Loucy (cell line): ENCODE data around the gene MPZL3.
A peak's percentile ranks its signal among the peaks of the same experiment; 100 is the strongest.

Experiments
- H2AFZ ChIP-seq: fragments of 200-600 bp; sonication (generic); 2 replicates; pipeline ENCODE4 v1.6.0; 2016; ENCODE audit warnings: antibody characterized with exemption, mild to moderate bottlenecking, low read length, moderate library complexity
- H3F3A ChIP-seq: fragments of 200-600 bp; 2 replicates; pipeline ENCODE4 v1.6.0; 2016; ENCODE audit warnings: antibody characterized with exemption, low read depth, mild to moderate bottlenecking
- H3K27me3 ChIP-seq: fragments of 200-600 bp; sonication (generic); 2 replicates; pipeline ENCODE4 v1.6.1; 2014; ENCODE audit warnings: low read length, mild to moderate bottlenecking; ENCODE audit not compliant: insufficient read depth, poor library complexity, severe bottlenecking
- H3K36me3 ChIP-seq: fragments of 200-600 bp; sonication (generic); 2 replicates; pipeline ENCODE4 v1.6.1; 2016; ENCODE audit warnings: low read length; ENCODE audit not compliant: insufficient read depth
- H3K4me1 ChIP-seq: fragments of 200-600 bp; sonication (generic); 2 replicates; pipeline ENCODE4 v1.5.1; 2014; ENCODE audit warnings: low read length, mild to moderate bottlenecking; ENCODE audit not compliant: insufficient read depth, poor library complexity, severe bottlenecking
- H3K4me2 ChIP-seq: fragments of 200-600 bp; sonication (generic); 2 replicates; pipeline ENCODE4 v1.6.0; 2014; ENCODE audit warnings: antibody characterized with exemption, low read length, low read depth, mild to moderate bottlenecking; ENCODE audit not compliant: poor library complexity, severe bottlenecking
- H3K4me3 ChIP-seq: fragments of 200-600 bp; sonication (generic); 2 replicates; pipeline ENCODE4 v1.5.1; 2014; ENCODE audit warnings: low read length, mild to moderate bottlenecking, mixed read lengths; ENCODE audit not compliant: poor library complexity, severe bottlenecking
- H3K79me2 ChIP-seq: fragments of 200-600 bp; sonication (generic); 2 replicates; pipeline ENCODE4 v1.6.1; 2014; ENCODE audit warnings: low read length; ENCODE audit not compliant: insufficient read depth
- H3K9ac ChIP-seq: fragments of 200-600 bp; sonication (generic); 2 replicates; pipeline ENCODE4 v1.6.0; 2014; ENCODE audit warnings: mild to moderate bottlenecking, low read depth, low read length, moderate library complexity; ENCODE audit not compliant: poor library complexity, severe bottlenecking
- H3K9me2 ChIP-seq: fragments of 200-600 bp; sonication (generic); replicated peaks from 2 replicates; pipeline ENCODE4 v1.6.1; 2016; ENCODE audit warnings: low read depth, low read length, mixed read lengths
- H3K9me3 ChIP-seq: fragments of 200-600 bp; sonication (generic); 2 replicates; pipeline ENCODE4 v1.6.1; 2014; ENCODE audit warnings: mild to moderate bottlenecking, antibody characterized with exemption, low read length, low read depth; ENCODE audit not compliant: insufficient read depth
- H4K20me1 ChIP-seq: fragments of 200-600 bp; sonication (generic); 2 replicates; pipeline ENCODE4 v1.6.0; 2014; ENCODE audit warnings: antibody characterized with exemption, low read length, mild to moderate bottlenecking; ENCODE audit not compliant: insufficient read depth, poor library complexity, severe bottlenecking
- EZH2phosphoT487 ChIP-seq: fragments of 200-600 bp; IDR thresholded peaks from 2 replicates; pipeline ENCODE4 v1.6.1; 2018; ENCODE audit warnings: antibody characterized with exemption, mild to moderate bottlenecking, moderate library complexity, borderline replicate concordance
- TF ChIP-seq, protein P1 (sequence below): fragments of 200-600 bp; sonication (generic); conservative IDR thresholded peaks from 2 replicates; pipeline ENCODE4 v1.5.1; 2014; ENCODE audit warnings: mild to moderate bottlenecking, antibody characterized with exemption, low read length

Gene MPZL3

DNA sequence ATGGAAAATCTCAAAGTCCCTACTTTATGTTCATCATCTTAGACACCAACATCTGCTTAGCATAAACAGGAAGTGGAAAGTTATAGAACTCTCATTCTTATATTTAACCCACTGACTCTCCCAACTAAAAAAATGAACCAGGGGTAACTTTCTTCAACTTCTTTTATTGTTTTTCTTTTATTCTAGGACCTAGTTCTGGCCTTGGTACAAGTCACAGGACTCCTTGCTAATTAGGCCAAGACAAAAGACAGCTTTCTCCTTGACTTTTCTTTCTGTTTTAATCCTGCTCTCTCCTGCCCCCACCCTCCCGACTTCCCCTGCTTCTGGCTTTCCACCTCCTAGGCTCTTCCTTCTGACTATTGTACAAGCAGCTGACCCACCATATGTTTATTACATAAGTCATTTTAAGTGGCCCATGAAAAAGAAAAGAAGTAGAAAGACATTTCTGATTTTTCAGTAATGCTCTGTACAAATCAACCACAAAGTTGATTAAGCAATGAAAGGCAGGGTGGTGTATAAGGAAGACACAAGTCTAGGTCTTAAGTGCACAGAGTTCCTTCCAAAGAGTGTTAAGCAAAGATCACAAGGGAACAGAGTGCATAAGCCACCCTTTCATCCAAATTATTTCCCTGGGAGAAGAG, 45.7 kb downstream of the MPZL3 start:
- Histone ChIP-seq H3K4me2 (peak overlapping the region; percentile 19), H2AFZ (peak overlapping the region; percentile 88), H3K79me2 (no peaks in the 10 kb centered on the region), H3K9me2 (no peaks in the 10 kb centered on the region), H3K27me3 (peaks cover 8% of the 10 kb centered on the region), H3K9me3 (no peaks in the 10 kb centered on the region), H3K36me3 (no peaks in the 10 kb centered on the region), H3F3A (no peaks in the 10 kb centered on the region), H3K4me1 (peaks cover 20% of the 10 kb centered on the region), H3K4me3 (no peak overlapping the region), H4K20me1 (no peaks in the 10 kb centered on the region), H3K9ac (no peak overlapping the region)
- TF ChIP-seq EZH2phosphoT487 = no peak
- TF ChIP-seq, protein P1, sequence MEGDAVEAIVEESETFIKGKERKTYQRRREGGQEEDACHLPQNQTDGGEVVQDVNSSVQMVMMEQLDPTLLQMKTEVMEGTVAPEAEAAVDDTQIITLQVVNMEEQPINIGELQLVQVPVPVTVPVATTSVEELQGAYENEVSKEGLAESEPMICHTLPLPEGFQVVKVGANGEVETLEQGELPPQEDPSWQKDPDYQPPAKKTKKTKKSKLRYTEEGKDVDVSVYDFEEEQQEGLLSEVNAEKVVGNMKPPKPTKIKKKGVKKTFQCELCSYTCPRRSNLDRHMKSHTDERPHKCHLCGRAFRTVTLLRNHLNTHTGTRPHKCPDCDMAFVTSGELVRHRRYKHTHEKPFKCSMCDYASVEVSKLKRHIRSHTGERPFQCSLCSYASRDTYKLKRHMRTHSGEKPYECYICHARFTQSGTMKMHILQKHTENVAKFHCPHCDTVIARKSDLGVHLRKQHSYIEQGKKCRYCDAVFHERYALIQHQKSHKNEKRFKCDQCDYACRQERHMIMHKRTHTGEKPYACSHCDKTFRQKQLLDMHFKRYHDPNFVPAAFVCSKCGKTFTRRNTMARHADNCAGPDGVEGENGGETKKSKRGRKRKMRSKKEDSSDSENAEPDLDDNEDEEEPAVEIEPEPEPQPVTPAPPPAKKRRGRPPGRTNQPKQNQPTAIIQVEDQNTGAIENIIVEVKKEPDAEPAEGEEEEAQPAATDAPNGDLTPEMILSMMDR = no peak

DNA sequence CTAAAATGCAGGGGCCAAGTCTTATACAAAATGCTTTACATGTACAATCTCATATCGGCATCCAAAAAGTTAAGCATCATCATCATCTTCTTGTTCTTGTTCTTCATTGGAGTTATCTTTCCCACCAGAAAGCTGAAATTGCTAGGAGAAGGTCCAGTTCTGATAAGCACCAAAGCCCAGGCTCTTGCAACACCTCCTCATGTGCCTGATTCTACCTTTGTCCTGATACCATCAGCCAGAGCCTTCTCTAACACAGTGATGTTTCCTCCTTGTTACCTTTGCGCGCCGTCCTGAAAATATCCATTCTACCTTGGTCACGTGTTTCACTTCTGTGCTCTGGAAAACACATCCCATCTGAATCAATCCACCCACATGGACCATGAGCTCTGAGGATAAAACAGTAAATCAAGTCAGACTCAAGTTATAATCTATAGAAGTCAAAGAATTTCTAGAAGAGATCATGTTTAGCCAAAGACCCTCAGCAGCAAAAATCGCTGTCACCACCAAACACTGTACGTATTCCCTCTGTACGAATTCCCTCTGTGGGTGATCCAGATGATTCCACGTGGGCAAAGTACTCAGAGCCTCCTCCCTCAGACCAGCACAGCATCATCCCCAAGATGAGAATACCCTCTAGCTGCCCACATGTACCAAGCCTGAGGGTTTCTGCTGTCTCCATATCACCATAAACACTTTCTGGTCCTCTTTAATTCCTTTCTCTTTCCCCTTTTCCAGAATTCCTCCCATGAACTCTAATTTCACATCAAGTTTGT, 46.4 kb downstream of the MPZL3 start:
- H4K20me1 ChIP-seq = no peaks in the 10 kb centered on the region

DNA sequence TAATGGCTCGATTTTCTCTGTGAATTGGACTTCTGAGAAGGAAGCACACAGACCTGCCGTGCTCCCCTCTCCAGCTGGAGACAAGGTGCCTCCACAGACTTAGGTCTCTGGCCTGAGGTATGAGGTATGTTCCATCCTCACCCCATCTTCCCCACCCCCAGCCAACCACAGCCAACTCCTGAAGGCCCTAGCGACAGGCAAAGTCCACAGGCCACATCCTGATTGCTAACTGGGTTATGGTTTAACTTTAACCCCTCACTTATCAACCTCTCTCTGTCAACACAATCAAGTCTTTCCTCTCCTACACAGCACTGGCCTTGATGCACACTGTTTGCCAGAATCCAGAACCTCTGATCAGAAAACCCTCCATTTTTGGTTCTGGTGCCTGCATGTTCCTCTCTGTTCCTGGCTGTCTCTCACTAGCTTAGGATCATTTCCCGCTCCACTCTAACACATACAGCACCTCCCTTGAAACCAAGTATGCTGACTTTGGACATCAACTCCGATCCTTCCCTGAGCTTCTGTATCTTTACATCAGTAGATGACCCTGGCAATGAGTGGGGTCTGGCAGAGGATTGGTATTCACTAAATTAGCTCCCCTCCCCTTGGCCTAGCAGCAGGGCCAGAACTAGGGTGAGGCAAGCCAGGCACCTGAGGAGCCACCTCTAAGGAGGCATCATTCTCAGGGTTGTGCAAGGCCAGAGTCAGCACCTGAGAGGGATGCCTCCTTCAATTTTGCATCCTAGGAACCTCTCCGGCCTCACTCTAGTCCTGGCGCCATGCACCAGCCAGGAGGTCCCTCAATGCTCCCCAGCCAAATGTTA, 49.4 kb downstream of the MPZL3 start:
- no peak overlapping the region for H3K4me3 ChIP-seq
- no peak overlapping the region for H3K9ac ChIP-seq
- TF ChIP-seq, protein P1 = no peak
- TF ChIP-seq EZH2phosphoT487 = no peak
- H3K27me3 ChIP-seq = no peaks in the 10 kb centered on the region
- H3K9me2 ChIP-seq = no peaks in the 10 kb centered on the region
- no peaks in the 10 kb centered on the region for H3F3A ChIP-seq
- H2AFZ ChIP-seq = peak overlapping the region; percentile 19; the same call in 1 of the 2 replicates
- H3K9me3 ChIP-seq = no peaks in the 10 kb centered on the region
- H4K20me1 ChIP-seq = no peaks in the 10 kb centered on the region
- no peaks in the 10 kb centered on the region for H3K36me3 ChIP-seq
- peak overlapping the region; percentile 28 for H3K4me2 ChIP-seq
- peaks cover 20% of the 10 kb centered on the region for H3K4me1 ChIP-seq
- no peaks in the 10 kb centered on the region for H3K79me2 ChIP-seq

More for the DNA sequence above, 46.4 kb downstream of the MPZL3 start:
- Histone ChIP-seq H3K9me3 (no peaks in the 10 kb centered on the region), H3K4me2 (no peak overlapping the region), H3K27me3 (peaks cover 6% of the 10 kb centered on the region), H2AFZ (peak overlapping the region; percentile 88), H3K36me3 (no peaks in the 10 kb centered on the region), H3K79me2 (no peaks in the 10 kb centered on the region), H3K9ac (no peak overlapping the region), H3K4me3 (no peak overlapping the region), H3K4me1 (peaks cover 20% of the 10 kb centered on the region), H3F3A (no peaks in the 10 kb centered on the region), H3K9me2 (no peaks in the 10 kb centered on the region)
- no peak for TF ChIP-seq EZH2phosphoT487
- TF ChIP-seq, protein P1 = no peak
